T-helper 17 cell (primary cell): ENCODE measurements around the gene XPNPEP1. TPM values are rescaled to one million over a fixed set of nuclear protein-coding genes. Genes with fewer than 3 reads are reported as not detected.

Experiments
- ATAC-seq: fragments of 150-1000 bp; cut with Tn5 transposase; 2 replicates; pipeline ENCODE4 v1.10.0; 2021; ENCODE audit warnings: mild to moderate bottlenecking, moderate library complexity
- DNase-seq, 3 donors: peaks; one replicate each; pipeline versions ENCODE4 v3.0.0 to v3.0.0-alpha.2; 2020 to 2021
- H3K9me3 ChIP-seq: one replicate; pipeline ENCODE4 v1.7.0; 2013; ENCODE audit warnings: low read length, mild to moderate bottlenecking; ENCODE audit not compliant: control insufficient read depth, poor library complexity, severe bottlenecking
- H3K27ac Mint-ChIP-seq: one replicate; pipeline ENCODE4 v1.8.0; 2022; ENCODE audit warnings: mild to moderate bottlenecking, moderate library complexity, mixed read lengths
- H3K27me3 Mint-ChIP-seq: one replicate; pipeline ENCODE4 v1.8.0; 2022; ENCODE audit warnings: mixed read lengths
- H3K36me3 Mint-ChIP-seq: one replicate; pipeline ENCODE4 v1.8.0; 2022; ENCODE audit warnings: low read depth, mixed read lengths
- H3K4me1 Mint-ChIP-seq: one replicate; pipeline ENCODE4 v1.8.0; 2022; ENCODE audit warnings: mild to moderate bottlenecking, mixed read lengths
- H3K4me3 Mint-ChIP-seq: one replicate; pipeline ENCODE4 v1.8.0; 2022; ENCODE audit warnings: mild to moderate bottlenecking, moderate library complexity, mixed read lengths
- total RNA-seq, 4 donors: library from RNA in 2 of 4; stranded (reverse) in 2 of 4; gene quantifications; one replicate each; pipeline ENCODE4 v1.2.3 and lab custom pipeline; 2022 to 2026

XPNPEP1 gene
- total RNA-seq, 2 donors from 2014 or later: 76.4 to 81.6 TPM

- H3K27me3 Mint-ChIP-seq: no peaks in the 10 kb centered on the region
- H3K4me3 Mint-ChIP-seq: peak overlapping the region; percentile 84
- peak; percentile 86 for ATAC-seq
- no peaks in the 10 kb centered on the region for H3K9me3 ChIP-seq
- peaks cover 60% of the 10 kb centered on the region for H3K4me1 Mint-ChIP-seq
- no peak for DNase-seq
- peak overlapping the region; percentile 96 for H3K27ac Mint-ChIP-seq
- peaks cover 16% of the 10 kb centered on the region for H3K36me3 Mint-ChIP-seq
Observed at GRCh38 chr10:109902992-109903947, 20.0 kb downstream of the XPNPEP1 start.

- no peak for ATAC-seq
- DNase-seq: no peak
- Mint-ChIP-seq H3K27me3 (no peaks in the 10 kb centered on the region), H3K4me3 (no peak overlapping the region), H3K27ac (peak overlapping the region; percentile 9), H3K36me3 (peaks cover 12% of the 10 kb centered on the region), H3K4me1 (peaks cover 52% of the 10 kb centered on the region)
- no peaks in the 10 kb centered on the region for H3K9me3 ChIP-seq
Observed at GRCh38 chr10:109899356-109900331, 23.7 kb downstream of the XPNPEP1 start.

GRCh38 chr10:109898666-109899355 is 24.5 kb downstream of the XPNPEP1 start:
- H3K9me3 ChIP-seq: no peaks in the 10 kb centered on the region
- Mint-ChIP-seq H3K27me3 (no peaks in the 10 kb centered on the region), H3K4me3 (no peak overlapping the region), H3K36me3 (peaks cover 10% of the 10 kb centered on the region), H3K4me1 (peaks cover 48% of the 10 kb centered on the region), H3K27ac (peak overlapping the region; percentile 9)
- ATAC-seq: no peak
- no peak for DNase-seq

- Mint-ChIP-seq H3K27ac (peak overlapping the region; percentile 60), H3K4me1 (peaks cover 46% of the 10 kb centered on the region), H3K36me3 (peaks cover 7% of the 10 kb centered on the region)
Observed at GRCh38 chr10:109898007-109898406, 25.3 kb downstream of the XPNPEP1 start.

GRCh38 chr10:109895848-109896247 is 27.5 kb downstream of the XPNPEP1 start:
- H3K27me3 Mint-ChIP-seq: no peaks in the 10 kb centered on the region
- peak overlapping the region; percentile 60 for H3K27ac Mint-ChIP-seq
- peaks cover 2% of the 10 kb centered on the region for H3K36me3 Mint-ChIP-seq
- ATAC-seq: no peak
- peaks cover 43% of the 10 kb centered on the region for H3K4me1 Mint-ChIP-seq
- no peak for DNase-seq
- H3K4me3 Mint-ChIP-seq: no peak overlapping the region
- no peaks in the 10 kb centered on the region for H3K9me3 ChIP-seq

More at GRCh38 chr10:109898007-109898406, 25.3 kb downstream of the XPNPEP1 start:
- no peak for DNase-seq
- no peak for ATAC-seq
- no peak overlapping the region for H3K4me3 Mint-ChIP-seq
- H3K27me3 Mint-ChIP-seq: no peaks in the 10 kb centered on the region
- H3K9me3 ChIP-seq: no peaks in the 10 kb centered on the region

GRCh38 chr10:109895095-109895818 is 28.1 kb downstream of the XPNPEP1 start:
- no peaks in the 10 kb centered on the region for H3K27me3 Mint-ChIP-seq
- H3K4me3 Mint-ChIP-seq: no peak overlapping the region
- no peak for ATAC-seq
- H3K36me3 Mint-ChIP-seq: no peaks in the 10 kb centered on the region
- peak overlapping the region; percentile 65 for H3K27ac Mint-ChIP-seq
- peaks cover 40% of the 10 kb centered on the region for H3K4me1 Mint-ChIP-seq
- DNase-seq: no peak
- no peaks in the 10 kb centered on the region for H3K9me3 ChIP-seq

- H3K36me3 Mint-ChIP-seq: no peaks in the 10 kb centered on the region
- DNase-seq: no peak
- H3K4me1 Mint-ChIP-seq: peaks cover 37% of the 10 kb centered on the region
- H3K4me3 Mint-ChIP-seq: no peak overlapping the region
- peak overlapping the region; percentile 65 for H3K27ac Mint-ChIP-seq
- ATAC-seq: no peak
- no peaks in the 10 kb centered on the region for H3K9me3 ChIP-seq
- H3K27me3 Mint-ChIP-seq: no peaks in the 10 kb centered on the region
Observed at GRCh38 chr10:109894516-109894915, 28.8 kb downstream of the XPNPEP1 start.

GRCh38 chr10:109893386-109893785 is 29.9 kb downstream of the XPNPEP1 start:
- H3K9me3 ChIP-seq: no peaks in the 10 kb centered on the region
- Mint-ChIP-seq H3K4me1 (peaks cover 34% of the 10 kb centered on the region), H3K4me3 (no peak overlapping the region), H3K27ac (peak overlapping the region; percentile 57), H3K36me3 (no peaks in the 10 kb centered on the region), H3K27me3 (no peaks in the 10 kb centered on the region)
- ATAC-seq (no peak), DNase-seq (no peak)

GRCh38 chr10:109892931-109893330 is 30.4 kb downstream of the XPNPEP1 start:
- H3K4me1 Mint-ChIP-seq: peaks cover 32% of the 10 kb centered on the region
- H3K36me3 Mint-ChIP-seq: no peaks in the 10 kb centered on the region
- H3K27me3 Mint-ChIP-seq: no peaks in the 10 kb centered on the region
- no peak overlapping the region for H3K4me3 Mint-ChIP-seq
- DNase-seq: no peak
- H3K27ac Mint-ChIP-seq: peak overlapping the region; percentile 57
- ATAC-seq: no peak
- no peaks in the 10 kb centered on the region for H3K9me3 ChIP-seq

GRCh38 chr10:109892117-109892516 is 31.2 kb downstream of the XPNPEP1 start:
- H3K4me1 Mint-ChIP-seq: peaks cover 35% of the 10 kb centered on the region

GRCh38 chr10:109891105-109891504 is 32.2 kb downstream of the XPNPEP1 start:
- no peaks in the 10 kb centered on the region for H3K27me3 Mint-ChIP-seq
- H3K27ac Mint-ChIP-seq: peak overlapping the region; percentile 57
- no peaks in the 10 kb centered on the region for H3K9me3 ChIP-seq
- no peaks in the 10 kb centered on the region for H3K36me3 Mint-ChIP-seq
- ATAC-seq: no peak
- DNase-seq: no peak
- H3K4me1 Mint-ChIP-seq: peaks cover 40% of the 10 kb centered on the region
- no peak overlapping the region for H3K4me3 Mint-ChIP-seq

More at GRCh38 chr10:109892117-109892516, 31.2 kb downstream of the XPNPEP1 start:
- no peaks in the 10 kb centered on the region for H3K9me3 ChIP-seq
- Mint-ChIP-seq H3K27me3 (no peaks in the 10 kb centered on the region), H3K4me3 (no peak overlapping the region), H3K36me3 (no peaks in the 10 kb centered on the region), H3K27ac (peak overlapping the region; percentile 57)
- DNase-seq (no peak), ATAC-seq (no peak)

- Mint-ChIP-seq H3K36me3 (no peaks in the 10 kb centered on the region), H3K4me1 (peaks cover 37% of the 10 kb centered on the region), H3K27ac (peak overlapping the region; percentile 74), H3K4me3 (no peak overlapping the region), H3K27me3 (no peaks in the 10 kb centered on the region)
- ATAC-seq (no peak), DNase-seq (no peak)
- H3K9me3 ChIP-seq: no peaks in the 10 kb centered on the region
Observed at GRCh38 chr10:109889867-109890266, 33.4 kb downstream of the XPNPEP1 start.
